KBM-7 (cell line): Measurements from ENCODE around the gene PRR5.

Source experiments
- DNase-seq: peaks from one replicate; pipeline ENCODE4 v3.0.0-alpha.2; 2015
- in situ Hi-C: fragments of 300-500 bp; cut with MboI; formaldehyde crosslinking; loops from 2 replicates; pipeline ENCODE4 v1.14.3; 2020; ENCODE audit warnings: low sequenced_read_pairs, low pct_unique_long_range_greater_than_20kb, mixed read lengths

The PRR5 gene

DNA sequence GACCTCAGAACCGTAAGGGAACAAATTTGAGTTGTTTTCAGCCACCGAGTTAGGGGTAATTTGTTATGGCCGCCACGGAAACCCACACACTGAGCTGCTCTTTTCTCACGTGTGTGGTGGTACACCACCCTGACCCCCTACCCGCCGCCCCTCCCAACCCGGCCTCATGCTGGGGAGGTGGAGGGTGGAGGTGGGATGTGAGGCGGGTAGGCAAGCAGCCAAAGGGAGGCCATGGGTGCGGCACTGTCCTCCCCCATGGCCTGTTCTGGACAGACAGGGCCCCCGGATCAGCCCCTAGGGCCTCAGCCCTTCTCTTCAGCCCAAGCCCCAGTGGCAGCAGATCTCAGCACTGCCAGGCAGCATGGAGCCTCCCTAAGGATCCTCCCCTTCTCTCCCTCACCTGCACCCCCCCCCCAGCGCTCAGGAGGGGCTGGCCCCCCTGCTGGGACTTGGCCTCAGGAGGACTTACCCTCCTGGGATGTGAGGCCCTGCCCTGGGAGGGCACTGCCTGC is 7.9 kb downstream of the PRR5 start:
- in situ Hi-C loops: no loop called here
- DNase-seq: no peak

DNA sequence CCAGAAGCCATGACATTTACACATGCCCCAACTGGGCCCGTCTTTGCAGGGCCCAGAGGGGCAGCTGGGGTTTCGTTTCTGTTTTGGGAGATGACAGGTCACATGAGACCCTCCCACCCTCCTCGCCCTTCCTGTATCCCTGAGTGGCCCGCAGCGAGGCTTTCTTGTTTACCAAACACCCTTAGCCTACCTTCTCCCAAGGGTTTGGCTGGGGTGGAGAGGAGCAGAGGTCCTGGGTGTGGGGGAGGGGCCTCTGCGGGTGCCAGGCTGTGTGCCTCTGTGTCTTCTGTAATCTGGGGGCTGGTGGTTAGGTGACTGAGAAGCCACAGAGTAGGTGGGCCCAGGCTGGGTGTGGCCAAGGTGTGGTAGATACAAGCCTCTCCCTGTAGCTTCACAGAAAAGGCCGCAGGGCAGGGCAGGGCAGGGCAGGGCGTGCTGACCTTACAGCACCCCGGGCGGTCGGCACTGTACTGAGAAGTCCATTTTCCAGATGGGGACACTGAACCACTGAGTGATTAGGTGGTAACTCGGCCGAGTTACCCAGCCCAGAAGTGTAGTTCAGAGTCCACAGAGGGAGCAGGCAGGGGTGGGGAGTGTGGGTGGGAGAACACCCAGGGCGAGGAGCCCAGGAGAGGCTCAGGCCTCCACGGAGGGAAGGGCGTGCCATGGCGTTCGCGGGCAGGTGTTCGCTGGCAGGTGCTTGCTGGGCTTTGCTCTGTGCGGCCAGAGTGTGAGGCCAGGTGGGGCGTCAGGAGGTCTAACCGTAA is 8.7 kb downstream of the PRR5 start:
- in situ Hi-C loops: no loop called here
- DNase-seq: no peak

DNA sequence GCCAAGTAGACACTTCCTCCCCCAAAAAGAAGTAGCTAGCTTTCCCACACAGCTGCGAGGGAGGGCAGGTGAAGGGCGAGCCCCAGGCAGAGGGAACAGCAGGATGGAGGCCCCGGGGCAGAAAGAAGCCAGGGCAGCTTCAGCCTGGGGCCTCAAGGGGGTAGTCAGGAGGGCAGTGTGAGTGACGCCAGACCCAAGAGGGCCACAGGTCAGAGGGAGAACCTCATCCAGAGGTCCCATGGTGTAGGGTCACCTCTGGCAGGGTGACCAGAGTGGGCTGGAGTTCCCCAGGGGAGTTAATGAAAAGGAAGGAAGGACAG is 9.2 kb downstream of the PRR5 start:
- in situ Hi-C loops: no loop called here
- DNase-seq: no peak

DNA sequence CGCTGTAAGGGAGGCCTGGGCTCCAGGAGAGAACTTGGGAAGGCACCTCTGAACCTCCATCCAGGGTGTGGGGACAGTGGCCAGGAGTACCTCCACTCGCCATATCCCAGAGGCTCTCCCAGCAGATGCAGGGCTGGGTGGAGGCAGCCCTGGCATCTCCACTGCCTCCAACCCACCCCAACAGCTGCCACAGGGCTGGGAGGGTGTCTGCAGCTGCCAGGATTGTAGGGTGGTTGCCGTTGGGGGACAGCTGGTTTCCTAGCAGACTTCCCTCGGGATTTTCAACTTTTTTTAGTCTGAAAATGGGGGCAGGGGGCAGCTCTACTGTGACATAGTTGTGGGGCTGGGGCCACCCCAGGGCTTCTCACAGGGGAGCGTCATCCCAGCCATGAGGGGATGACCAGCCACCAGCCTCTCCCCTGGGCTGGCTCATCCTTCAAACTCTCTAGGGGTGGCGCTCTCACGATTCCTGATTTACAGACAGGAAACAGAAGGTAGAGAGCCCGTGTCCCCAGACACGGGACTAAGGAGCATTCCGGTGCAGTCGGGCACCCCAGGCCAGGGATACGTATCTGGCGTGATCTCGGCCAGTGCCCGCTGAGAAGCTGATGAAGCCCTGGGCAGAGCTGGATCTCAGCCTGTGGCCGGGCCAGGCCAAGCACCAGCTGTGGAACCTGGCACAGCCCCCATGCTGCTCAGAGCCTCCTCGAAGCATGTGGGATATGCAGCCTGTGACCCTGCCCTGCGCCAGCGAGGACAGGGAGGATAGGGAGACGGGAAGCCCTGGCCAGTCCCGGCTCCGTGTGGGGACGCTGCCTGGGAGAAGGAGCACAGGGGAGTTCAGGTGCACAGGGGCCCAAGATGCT is 9.9 kb downstream of the PRR5 start:
- in situ Hi-C loops: no loop called here
- no peak for DNase-seq

DNA sequence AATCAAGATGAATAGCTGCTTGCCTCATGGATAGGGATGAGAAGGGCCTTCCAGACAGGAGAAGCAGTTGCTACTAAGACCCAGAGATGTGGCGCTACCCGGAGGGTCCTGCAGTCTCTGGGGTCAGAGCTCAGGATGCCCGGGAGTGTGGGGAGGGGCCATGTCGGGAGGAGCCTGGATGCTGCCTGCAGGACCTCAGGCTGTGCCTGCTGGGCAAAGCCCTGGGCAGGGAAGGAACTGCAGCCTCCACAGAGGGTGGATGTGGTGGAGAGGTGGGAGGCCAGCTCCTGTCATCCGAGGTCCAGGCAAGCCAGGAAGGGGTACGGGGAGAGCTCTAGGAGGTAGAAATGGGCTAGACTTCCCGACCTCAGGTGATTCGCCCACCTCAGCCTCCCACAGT is 11.0 kb downstream of the PRR5 start:
- no peak for DNase-seq
- in situ Hi-C loops: no loop called here

DNA sequence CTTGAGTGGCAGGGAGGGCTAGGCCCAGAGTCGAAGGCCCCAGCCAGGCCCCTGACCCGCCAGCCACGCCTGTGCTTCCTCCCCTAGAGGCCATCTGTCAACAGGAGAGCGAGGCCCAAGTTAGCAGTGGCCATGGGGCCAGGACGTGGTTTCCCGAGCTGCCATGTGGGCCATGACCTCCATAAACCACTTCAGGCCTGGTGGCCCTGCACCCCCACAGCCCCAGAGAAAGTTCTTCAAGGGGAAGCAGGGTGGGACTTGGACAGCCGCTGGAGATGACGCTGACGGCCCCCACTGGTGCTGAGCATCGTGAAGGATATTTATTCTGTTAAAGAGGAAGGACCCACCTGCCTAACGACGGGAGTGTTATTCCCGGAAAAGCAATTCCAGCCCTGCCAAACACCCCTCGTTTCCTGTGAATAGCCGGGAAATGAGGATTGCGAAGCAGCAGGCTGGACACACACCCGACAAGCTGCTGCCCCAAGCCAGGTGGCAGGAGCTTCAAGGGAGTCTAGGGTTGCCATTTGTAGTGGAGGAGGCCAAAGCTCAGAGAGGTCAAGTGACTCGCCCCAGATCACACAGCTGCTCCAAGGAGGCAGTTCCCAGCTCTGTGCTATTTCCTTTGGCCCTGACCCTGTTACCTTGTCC is 12.8 kb downstream of the PRR5 start:
- in situ Hi-C loops: no loop called here
- DNase-seq: no peak

DNA sequence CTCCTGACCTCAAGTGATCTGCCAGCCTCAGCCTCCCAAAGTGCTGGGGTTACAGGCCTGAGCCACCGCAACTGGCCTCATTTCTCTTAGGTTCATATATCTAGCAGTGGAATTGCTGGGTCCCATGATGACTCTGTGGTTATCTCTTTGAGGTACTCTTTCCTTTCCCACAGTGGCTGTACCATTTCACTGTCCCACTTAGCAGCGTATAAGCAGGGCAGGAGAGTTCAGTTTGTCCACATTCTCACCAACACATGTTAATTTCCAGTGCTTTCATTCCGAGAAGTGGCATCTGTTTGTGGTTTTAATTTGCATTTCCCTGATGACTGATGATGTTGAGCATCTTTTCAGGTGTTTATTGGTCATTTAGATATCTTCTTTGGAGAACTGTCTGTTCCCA is 16.4 kb downstream of the PRR5 start:
- in situ Hi-C loops: no loop called here
- DNase-seq: no peak

DNA sequence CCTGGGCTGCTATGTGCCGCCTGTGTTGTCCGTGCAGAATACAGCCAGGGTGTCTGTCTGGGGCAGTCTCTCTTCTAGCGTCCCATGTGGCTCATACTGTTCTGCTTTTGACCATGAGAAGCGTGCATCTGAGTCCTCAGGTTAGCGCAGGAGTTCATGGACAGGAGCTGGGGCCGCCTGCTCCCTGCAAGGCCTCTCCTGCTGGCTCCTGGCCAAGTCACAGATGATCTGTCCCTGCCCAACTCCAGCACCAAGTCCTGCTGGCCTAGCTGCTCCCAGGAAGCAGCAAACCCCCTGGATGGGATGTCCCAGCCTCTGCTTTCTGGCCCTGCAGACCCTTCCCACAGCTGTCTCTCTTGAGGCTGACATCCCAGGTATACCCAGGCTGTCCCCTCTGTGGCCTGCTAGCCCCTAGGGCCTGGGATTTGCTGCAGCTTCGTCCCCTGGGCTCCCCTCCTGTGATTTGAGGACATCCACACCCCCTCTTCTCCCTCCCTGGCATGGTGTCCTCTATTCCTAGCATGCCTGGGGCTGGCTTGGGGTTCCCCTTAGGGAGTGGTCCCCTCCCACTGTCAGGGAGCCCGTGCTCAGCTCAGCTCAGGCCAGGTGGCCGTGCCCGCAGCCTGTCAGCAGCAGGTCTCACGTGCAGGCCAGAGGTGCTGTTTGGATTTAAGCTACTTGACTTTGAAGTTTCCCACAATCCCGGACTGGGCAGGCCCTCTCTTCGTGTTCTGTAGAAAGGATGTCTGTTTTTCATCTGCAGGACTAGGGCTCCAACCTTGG is 17.8 kb downstream of the PRR5 start:
- in situ Hi-C loops: no loop called here
- DNase-seq: no peak

DNA sequence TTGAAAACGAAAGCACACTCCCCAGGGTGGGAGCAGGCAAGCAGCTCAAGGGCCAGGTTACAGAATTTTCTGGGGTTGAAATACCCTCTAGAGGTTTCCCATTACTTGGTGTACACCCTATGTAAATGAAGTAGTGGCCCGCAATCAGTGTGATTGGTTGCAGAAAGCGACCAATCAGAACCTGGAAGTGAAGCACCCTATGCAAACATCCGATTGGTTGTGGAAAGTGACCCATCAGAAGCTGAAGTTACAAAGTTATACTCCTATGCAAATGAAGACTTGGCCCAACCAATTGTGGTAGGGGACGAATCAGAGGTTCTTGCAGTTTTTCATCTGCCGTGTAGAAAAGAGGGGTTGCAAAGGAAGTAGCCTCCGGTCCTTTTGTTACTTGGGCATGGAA is 19.2 kb downstream of the PRR5 start:
- no peak for DNase-seq
- in situ Hi-C loops: no loop called here

DNA sequence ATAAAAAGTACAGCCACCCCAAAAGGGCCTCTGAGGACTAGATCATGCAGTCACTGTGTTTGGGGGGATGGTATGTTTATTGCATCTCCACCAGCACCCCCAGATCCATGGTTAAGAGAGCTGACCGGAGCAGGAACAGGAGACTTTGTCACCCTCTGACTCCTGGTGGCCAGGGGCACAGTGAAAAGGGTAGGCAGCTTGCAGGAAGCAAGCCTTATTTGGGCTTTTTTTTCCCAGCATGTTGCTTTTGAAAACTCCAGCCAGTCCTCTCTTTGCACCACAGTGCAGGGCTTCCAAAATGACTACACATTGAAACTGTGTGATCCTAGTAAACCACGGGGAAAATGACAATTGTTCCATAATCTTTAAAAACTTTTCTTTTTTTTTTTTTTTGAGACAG is 20.6 kb downstream of the PRR5 start:
- DNase-seq: no peak
- in situ Hi-C loops: no loop called here

DNA sequence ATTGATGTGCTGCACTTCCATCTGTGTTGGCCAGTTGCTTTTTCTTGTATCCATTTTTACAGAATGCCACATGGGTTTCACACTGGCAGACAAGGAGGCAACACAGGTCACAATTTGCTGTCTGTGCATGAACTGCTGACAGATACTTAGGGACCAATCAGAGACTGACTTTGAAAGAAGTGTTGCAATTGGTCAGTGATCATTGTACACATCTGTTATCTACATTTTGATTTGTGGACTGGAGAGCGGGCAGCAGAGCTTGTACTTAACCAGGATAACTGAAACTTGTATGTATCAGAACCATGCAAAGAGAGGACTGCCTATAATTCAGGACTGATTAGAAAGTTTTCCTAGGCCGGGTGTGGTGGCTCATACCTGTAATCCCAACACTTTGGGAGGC is 21.8 kb downstream of the PRR5 start:
- DNase-seq: peak; percentile 34
- in situ Hi-C loops: no loop called here

DNA sequence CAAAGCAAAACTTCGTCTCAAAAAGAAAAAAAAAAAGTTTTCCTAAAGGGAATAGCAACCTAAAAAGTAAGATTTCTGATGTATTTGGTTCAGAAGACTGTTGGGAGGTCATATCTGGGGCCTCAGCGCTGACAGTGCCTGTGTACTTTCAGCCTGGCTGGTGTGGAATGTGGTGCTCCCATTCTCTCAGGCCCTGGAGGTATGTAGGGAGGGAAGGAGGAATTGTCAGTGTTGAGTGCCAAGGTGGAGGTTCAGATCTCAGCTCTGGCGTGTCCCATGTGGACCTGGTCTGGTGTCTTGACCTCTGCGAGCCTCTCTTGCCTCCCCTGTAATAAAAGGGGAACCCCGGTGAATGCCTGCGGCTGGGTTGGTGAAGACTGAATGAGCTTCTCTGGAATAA is 22.4 kb downstream of the PRR5 start:
- in situ Hi-C loops: no loop called here
- DNase-seq: no peak

DNA sequence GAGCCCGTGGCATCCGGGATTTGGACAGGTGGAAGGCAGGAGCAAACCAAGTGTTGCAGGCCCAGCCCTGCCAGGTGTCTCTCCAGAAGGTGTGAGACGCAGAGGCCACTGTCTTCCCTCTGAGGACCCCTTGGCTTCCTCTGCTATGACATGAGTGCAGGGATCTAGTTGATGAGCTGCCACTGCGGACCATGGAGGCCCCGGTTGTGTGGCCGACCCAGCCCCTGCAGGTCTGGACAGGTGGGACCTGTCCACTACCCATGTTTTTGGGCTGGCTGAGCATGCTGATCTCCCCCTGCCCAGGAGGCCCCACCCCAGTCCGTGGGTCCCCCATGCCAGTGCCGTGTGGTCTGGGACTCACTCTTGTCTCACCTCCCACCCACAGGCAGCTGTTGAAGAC is 22.9 kb downstream of the PRR5 start:
- in situ Hi-C loops: no loop called here

DNA sequence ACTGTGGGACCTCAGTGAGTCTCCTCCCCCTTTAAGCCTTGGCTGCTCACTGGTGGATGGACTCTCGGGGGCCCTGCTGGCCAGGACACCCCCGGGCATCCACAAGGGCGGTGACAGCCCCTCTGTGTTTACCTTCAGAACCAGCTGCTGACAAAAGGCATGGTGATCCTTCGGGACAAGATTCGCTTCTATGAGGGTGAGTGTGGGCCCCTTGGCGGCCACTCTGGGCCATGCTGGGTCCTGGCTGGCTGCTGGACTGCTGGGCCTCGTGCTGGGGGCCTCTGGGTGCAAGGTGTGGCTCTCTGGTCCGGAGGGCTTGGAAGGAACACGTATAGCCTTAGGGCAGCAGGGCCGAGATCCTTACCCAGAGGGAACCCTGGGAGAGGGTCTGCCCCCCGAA is 24.4 kb downstream of the PRR5 start:
- in situ Hi-C loops: no loop called here
- DNase-seq: no peak

More for the DNA sequence above, 22.9 kb downstream of the PRR5 start:
- no peak for DNase-seq

DNA sequence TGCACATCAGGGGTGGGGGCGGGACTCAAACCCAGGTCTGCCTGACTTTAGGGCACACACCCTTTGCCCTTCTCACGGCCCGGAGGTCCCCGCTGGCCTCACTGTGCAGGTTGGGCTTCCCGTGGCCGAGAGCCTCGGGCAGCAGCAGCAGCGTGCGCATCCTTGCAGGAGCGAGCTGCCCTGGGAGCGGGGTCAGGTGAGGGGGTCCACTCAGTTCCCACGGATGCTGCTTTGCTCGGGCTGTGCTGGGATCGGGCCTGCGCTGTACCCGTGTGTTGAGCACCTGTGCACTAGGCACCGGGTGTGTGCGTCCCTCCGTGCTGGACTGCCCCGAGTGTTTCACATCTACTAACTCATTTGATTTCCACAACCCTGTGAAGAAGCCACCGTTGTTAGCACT is 25.1 kb downstream of the PRR5 start:
- in situ Hi-C loops: no loop called here
- DNase-seq: no peak

DNA sequence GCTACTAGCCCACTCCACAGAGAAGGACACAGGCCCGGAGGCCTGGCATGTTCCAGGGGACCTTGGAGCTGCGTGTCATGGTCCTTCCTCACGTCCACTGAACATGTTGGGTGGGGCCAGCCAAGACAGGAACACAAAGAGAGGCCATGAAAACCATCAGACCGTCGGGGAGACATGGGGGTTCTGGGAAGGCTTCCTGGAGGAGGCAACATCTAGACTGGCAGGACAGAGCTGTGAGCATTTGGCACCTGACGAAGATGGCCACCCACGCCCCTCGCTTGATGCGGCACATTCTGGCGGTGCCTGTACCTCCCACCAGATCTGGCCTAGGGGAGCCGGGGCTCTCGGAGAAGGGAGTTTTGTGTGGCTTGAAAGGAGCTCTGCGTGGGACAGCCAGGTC is 25.7 kb downstream of the PRR5 start:
- no peak for DNase-seq
- in situ Hi-C loops: no loop called here

DNA sequence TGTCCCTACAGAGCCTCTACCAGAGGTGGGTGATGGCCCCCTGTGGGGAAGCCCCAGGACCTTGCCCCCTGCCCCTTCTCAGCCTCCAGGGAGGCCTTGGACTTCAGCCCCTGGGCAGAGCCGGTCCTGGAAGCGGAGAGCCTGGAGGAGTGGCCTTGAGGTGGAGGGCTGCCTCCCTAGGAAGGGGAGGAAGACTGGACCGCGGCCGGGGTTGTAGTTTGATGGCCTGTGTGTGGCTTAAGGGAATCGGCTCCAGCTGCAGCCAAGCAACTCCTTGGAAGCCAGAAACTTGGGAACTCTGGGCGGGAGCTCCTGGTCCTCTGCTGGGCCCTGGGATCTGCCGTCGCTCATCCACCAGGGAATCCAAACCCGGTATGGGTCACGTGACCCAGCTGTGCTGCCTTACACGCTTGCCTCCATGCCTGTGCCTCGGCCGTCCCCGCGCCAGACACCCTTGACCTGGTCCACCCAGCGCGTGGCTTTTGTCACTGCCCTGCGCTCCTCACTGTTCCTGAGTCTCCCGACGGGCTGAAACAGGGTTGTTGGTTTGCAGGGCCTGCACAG is 26.8 kb downstream of the PRR5 start:
- in situ Hi-C loops: no loop called here
- no peak for DNase-seq

DNA sequence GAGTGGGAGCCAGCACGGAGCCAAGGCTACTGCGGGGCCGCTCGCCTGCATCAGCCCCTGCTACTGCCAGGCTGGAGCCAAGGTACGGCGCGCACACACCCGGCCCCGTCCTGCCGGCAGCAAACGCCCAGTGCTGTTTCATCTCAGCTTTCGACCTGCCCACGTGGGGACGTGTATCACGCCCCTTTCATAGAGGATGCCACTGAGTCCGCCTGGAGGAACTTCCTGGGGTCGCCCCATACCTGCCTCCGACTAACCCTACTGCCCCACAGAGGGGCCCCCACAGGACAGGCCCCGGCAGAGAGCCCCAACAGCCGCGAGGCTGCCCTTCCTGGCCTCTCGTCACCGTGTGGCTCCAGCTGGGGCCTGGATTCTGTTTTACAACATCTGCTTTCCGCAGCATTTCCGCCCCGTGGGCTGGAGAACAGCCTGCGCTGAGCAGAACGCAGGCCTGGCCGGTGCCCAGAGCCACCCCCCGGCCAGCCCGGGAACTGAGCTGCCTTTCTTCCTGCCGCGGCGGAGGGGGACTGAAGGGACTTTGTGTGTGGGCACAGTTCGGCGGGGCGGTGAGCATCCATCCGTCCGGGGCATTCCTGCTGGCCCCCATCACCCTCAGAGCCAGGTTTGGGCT is 27.5 kb downstream of the PRR5 start:
- DNase-seq: no peak

DNA sequence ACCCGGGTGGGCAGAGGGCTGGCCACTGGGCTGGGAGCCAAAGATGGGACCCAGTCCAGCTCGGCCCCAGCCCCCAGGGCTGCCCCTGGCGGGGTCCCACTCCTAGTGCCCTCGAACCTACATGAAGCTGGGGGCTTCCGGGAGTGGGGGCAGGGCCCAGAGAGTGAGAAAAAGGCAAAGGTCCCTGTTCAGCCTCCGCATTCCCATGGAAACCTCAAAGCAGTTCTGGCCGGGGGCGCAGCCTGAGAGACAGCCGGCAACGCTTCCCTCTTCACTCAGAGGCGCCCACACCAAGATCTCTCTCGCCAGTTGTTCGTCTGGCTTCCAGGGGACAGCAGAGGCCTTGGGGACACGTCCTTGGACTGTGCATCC is 28.0 kb downstream of the PRR5 start:
- in situ Hi-C loops: no loop called here
- DNase-seq: no peak

More for the DNA sequence above, 27.5 kb downstream of the PRR5 start:
- in situ Hi-C loops: no loop called here
